ENCODE measurements around the gene DHRS13. TPM values are rescaled to one million over a fixed set of nuclear protein-coding genes. Genes with fewer than 3 reads are reported as not detected.
"Not testable (repeated sequence)": the region's sequence is repeated elsewhere in the genome, so short reads cannot be mapped to it uniquely, and the experiment has no call there.

Gene DHRS13
- total and polyA plus RNA-seq, 11 donors, result 2.2 to 6.3 (median 2.9) TPM

DNA sequence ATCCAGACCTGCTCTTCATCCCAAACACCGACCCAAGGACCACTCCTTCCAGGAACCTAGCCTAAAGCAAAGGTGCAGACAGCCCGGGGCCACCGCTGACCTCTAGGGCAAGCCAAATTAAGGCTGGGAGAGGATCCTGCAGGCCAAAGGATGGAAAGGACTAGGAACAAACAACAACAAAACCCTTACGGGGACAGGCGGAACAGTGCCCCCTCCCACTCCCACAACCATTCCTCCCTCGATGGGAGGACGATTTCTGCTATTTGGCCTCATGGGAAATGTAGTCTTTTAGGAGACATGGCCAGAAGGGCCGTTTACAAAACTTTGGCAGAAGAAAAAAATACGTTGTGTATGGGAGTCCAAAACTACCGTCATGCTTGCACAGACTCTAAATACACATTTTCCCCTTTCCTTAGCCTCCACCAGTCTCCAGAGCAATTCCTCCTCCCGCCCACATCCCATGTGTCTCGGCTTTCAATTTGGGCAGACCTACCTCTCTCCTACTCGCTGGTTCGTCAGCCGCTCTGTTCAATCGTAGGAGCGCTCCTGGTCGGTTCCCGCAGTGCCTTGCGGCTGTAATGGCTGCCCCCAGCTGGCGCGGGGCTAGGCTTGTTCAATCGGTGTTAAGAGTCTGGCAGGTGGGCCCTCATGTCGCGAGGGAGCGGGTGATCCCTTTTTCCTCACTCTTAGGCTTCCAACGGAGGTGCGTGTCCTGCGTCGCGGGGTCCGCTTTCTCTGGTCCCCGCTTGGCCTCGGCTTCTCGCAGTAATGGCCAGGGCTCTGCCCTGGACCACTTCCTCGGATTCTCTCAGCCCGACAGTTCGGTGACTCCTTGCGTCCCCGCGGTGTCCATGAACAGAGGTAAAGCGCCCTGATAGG is 48.2 kb downstream of the DHRS13 start, which contains the start of gene ERAL1:
ERAL1 (plus strand) TSS at position 560 of the 879 bp plus-strand sequence; CDS start at position 579, 19 bp downstream.
- peak; percentile 85 to 89 (median 88) for DNase-seq
- intact Hi-C loops (cut with DNase I), result loop anchor here in 6 of 10 donors (5.0 to 10.0 kb wide), 5 partner anchors 43 to 93 kb away; partner anchors contain the start of genes DHRS13 (in 2 of the 6) and FLOT2 (in 2 of the 6)
- 1% methylated on average over 28 to 42 of the region's 42 CpGs for WGBS, 4 donors

GRCh38 chr17:28853295-28853694 is 49.6 kb downstream of the DHRS13 start:
- ATAC-seq (no peak), DNase-seq (no peak)
- no peaks in the 10 kb centered on the region for H3K27me3 ChIP-seq
- TF ChIP-seq POLR2A (IDR thresholded peaks at IDR 0.05), result no peak
- TF ChIP-seq, protein P1, sequence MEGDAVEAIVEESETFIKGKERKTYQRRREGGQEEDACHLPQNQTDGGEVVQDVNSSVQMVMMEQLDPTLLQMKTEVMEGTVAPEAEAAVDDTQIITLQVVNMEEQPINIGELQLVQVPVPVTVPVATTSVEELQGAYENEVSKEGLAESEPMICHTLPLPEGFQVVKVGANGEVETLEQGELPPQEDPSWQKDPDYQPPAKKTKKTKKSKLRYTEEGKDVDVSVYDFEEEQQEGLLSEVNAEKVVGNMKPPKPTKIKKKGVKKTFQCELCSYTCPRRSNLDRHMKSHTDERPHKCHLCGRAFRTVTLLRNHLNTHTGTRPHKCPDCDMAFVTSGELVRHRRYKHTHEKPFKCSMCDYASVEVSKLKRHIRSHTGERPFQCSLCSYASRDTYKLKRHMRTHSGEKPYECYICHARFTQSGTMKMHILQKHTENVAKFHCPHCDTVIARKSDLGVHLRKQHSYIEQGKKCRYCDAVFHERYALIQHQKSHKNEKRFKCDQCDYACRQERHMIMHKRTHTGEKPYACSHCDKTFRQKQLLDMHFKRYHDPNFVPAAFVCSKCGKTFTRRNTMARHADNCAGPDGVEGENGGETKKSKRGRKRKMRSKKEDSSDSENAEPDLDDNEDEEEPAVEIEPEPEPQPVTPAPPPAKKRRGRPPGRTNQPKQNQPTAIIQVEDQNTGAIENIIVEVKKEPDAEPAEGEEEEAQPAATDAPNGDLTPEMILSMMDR (IDR thresholded peaks at IDR 0.05), result no peak
- H3K36me3 ChIP-seq, result peaks cover 0 to 25% (median 18%) of the 10 kb centered on the region in 9 donors
- intact Hi-C loops (cut with DNase I), result loop anchor here in 4 of 10 donors (5.0 to 10.0 kb wide), 4 partner anchors 44 to 94 kb away; partner anchors contain the start of genes DHRS13 (in 2 of the 4) and FLOT2 (in 1 of the 4)
- H3K4me1 ChIP-seq, result peaks cover 0 to 17% (median 9%) of the 10 kb centered on the region in 12 donors
- no peak overlapping the region for H3K4me3 ChIP-seq
- no peaks in the 10 kb centered on the region for H3K9me3 ChIP-seq
- no peak overlapping the region for H3K27ac ChIP-seq
- 90 to 95% (median 93%) methylated on average over 2 of the region's 2 CpGs for WGBS, 4 donors

More for the DNA sequence above, 48.2 kb downstream of the DHRS13 start, which contains the start of gene ERAL1:
- peak in 1 of 2 donors; percentile 55 for TF ChIP-seq POLR2A (IDR thresholded peaks at IDR 0.05)
- TF ChIP-seq, protein P1 (IDR thresholded peaks at IDR 0.05), result peak in 4 of 12 donors; percentile 5 to 32 (median 14)
- peak; percentile 98 to 100 (median 100) for ATAC-seq
- H3K36me3 ChIP-seq, result peaks cover 0 to 39% (median 31%) of the 10 kb centered on the region in 9 donors
- H3K27me3 ChIP-seq, result no peaks in the 10 kb centered on the region
- H3K4me3 ChIP-seq, result peak within 1 kb of the TSS; percentile 69 to 93 (median 76)
- no peaks in the 10 kb centered on the region for H3K9me3 ChIP-seq
- H3K4me1 ChIP-seq, result peaks cover 0 to 17% (median 9%) of the 10 kb centered on the region in 12 donors
- peak within 1 kb of the TSS; percentile 5 to 88 (median 75) for H3K27ac ChIP-seq

DNA sequence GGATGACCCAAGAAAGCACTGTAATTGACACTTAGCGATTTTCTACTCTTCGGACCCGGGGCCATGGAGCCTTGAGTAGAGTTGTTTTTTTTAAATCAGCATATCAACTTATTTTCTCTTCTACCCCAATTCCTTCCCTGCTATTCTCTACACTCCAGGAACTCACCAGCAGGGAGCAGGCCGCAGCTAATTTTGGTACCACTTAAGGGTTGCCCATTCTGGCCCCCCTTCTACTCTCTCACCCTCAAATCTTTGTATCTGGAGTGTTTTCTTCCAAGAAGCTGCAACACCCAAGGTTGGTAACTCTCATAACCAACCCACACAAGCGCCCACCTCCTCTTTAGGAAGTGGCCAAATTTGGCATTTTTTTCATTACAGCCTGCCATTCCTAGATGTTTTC is 53.6 kb downstream of the DHRS13 start:
- TF ChIP-seq, protein P1 (IDR thresholded peaks at IDR 0.05), result peak in 1 of 12 donors; percentile 13
- no peak for TF ChIP-seq POLR2A (IDR thresholded peaks at IDR 0.05)
- no peak overlapping the region for H3K4me3 ChIP-seq
- H3K4me1 ChIP-seq, result peaks cover 0 to 4% (median 0%) of the 10 kb centered on the region in 12 donors
- H3K9me3 ChIP-seq, result no peaks in the 10 kb centered on the region
- no peak overlapping the region for H3K27ac ChIP-seq
- 73 to 78% (median 76%) methylated on average over 5 of the region's 5 CpGs for WGBS, 4 donors
- DNase-seq (no peak), ATAC-seq (peak in 1 of 4 donors; percentile 59)
- no peaks in the 10 kb centered on the region for H3K27me3 ChIP-seq
- no peaks in the 10 kb centered on the region for H3K36me3 ChIP-seq
- intact Hi-C loops (cut with DNase I), result loop anchor here in 3 of 10 donors (10.0 kb wide), 2 partner anchors 46 to 84 kb away; partner anchors contain the start of gene FLOT2 (in 2 of the 3)

DNA sequence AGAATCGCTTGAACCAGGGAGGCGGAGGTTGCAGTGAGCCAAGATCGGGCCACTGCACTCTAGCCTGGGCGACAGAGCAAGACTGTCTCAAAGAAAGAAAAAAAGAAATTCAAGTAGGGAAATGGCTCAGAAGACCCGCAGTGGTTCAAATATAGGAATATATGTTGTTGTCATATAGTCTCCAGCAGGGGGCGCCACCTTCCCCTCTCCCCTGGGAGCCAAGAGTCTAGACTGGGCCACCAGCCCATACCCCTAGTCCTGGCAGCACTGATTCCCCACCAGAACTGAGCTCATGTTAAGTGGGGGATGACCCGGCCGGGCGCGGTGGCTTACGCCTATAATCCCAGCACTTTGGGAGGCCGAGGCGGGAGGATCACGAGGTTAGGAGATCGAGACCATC is 54.2 kb downstream of the DHRS13 start:
- H3K27me3 ChIP-seq, H3K4me1 ChIP-seq, DNase-seq, H3K27ac ChIP-seq, H3K4me3 ChIP-seq, H3K36me3 ChIP-seq, H3K9me3 ChIP-seq: not testable (repeated sequence)
- intact Hi-C loops (cut with DNase I), result loop anchor here in 3 of 10 donors (10.0 kb wide), 2 partner anchors 46 to 84 kb away; partner anchors contain the start of gene FLOT2 (in 2 of the 3)
- ATAC-seq, result peak in 1 of 4 donors; percentile 53
- TF ChIP-seq, protein P1 (IDR thresholded peaks at IDR 0.05), result peak in 10 of 12 donors; percentile 7 to 57 (median 35)
- WGBS, 4 donors, result 84 to 88% (median 87%) methylated on average over 15 of the region's 15 CpGs
